Lower lobe of right lung (tissue), 2 donors: ENCODE measurements around the gene ZNF837. TPM values are rescaled to one million over a fixed set of nuclear protein-coding genes. Genes with fewer than 3 reads are reported as not detected.

Source experiments
- ATAC-seq, 2 donors: fragments of 200-7000 bp; cut with Tn5 transposase; one replicate each; pipeline ENCODE4 v1.9.1; 2020 to 2022; ENCODE audit warnings: mild to moderate bottlenecking in 2 of 2, moderate library complexity in 2 of 2
- DNase-seq: peaks from one replicate; pipeline ENCODE4 v3.0.0-alpha.2; 2020
- H3K27ac ChIP-seq: fragments of 200-600 bp; one replicate; pipeline ENCODE4 v1.8.0; 2022
- H3K27me3 ChIP-seq: fragments of 200-600 bp; one replicate; pipeline ENCODE4 v1.8.0; 2022; ENCODE audit warnings: low read depth
- H3K36me3 ChIP-seq: fragments of 200-600 bp; one replicate; pipeline ENCODE4 v1.8.0; 2022; ENCODE audit warnings: mild to moderate bottlenecking
- H3K4me1 ChIP-seq: fragments of 200-600 bp; one replicate; pipeline ENCODE4 v1.8.0; 2022
- H3K4me3 ChIP-seq: fragments of 200-600 bp; one replicate; pipeline ENCODE4 v1.8.0; 2022; ENCODE audit warnings: mild to moderate bottlenecking
- H3K9me3 ChIP-seq: fragments of 200-600 bp; one replicate; pipeline ENCODE4 v1.8.0; 2022
- CTCF ChIP-seq: fragments of 200-600 bp; IDR thresholded peaks from one replicate; pipeline ENCODE4 v1.8.0; 2022; ENCODE audit warnings: antibody characterized with exemption, mild to moderate bottlenecking
- intact Hi-C: fragments of 100-400 bp; cut with DNase I; formaldehyde crosslinking; loops from one replicate; pipeline ENCODE4 v1.11.0; 2022
- total RNA-seq: library from RNA; stranded (reverse); fragmentation: NEBNext Ultra II Directional; extraction: Animal tissue kit (Norgen Biotek cat#: 25700); gene quantifications from one replicate; pipeline ENCODE4 v1.2.1, GENCODE V29; 2021
- donor health status: DM: no; HTN: yes; CAD: no; lungs with severe emphysema.

ZNF837 gene
- total RNA-seq, 1 donor from 2014 or later, result 1.2 TPM

- Histone ChIP-seq H3K4me3 (peak within 1 kb of the TSS; percentile 80), H3K27me3 (no peaks in the 10 kb centered on the region), H3K27ac (peak within 1 kb of the TSS; percentile 99), H3K36me3 (peaks cover 39% of the 10 kb centered on the region), H3K9me3 (no peaks in the 10 kb centered on the region), H3K4me1 (peaks cover 48% of the 10 kb centered on the region)
- DNase-seq, result peak; percentile 97
- TF ChIP-seq CTCF, result no peak
- peak; percentile 96 to 97 for ATAC-seq
- intact Hi-C loops, result no loop called here
These were observed 5.9 kb upstream of the ZNF837 start, which contains the start of gene RPS5 for GRCh38 chr19:58386576-58387337. Gene RPS5 (plus strand): TSS chr19:58387269. CDS start chr19:58388138, 869 bp downstream.

GRCh38 chr19:58385891-58386575, 5.2 kb upstream of the ZNF837 start:
- no peaks in the 10 kb centered on the region for H3K27me3 ChIP-seq
- intact Hi-C loops, result no loop called here
- no peaks in the 10 kb centered on the region for H3K9me3 ChIP-seq
- no peak for TF ChIP-seq CTCF
- H3K27ac ChIP-seq, result peak overlapping the region; percentile 99
- H3K4me3 ChIP-seq, result peak overlapping the region; percentile 80
- peak; percentile 18 to 31 for ATAC-seq
- peaks cover 31% of the 10 kb centered on the region for H3K36me3 ChIP-seq
- peaks cover 51% of the 10 kb centered on the region for H3K4me1 ChIP-seq
- DNase-seq, result peak; percentile 48

GRCh38 chr19:58385313-58385890, 4.6 kb upstream of the ZNF837 start:
- no peak for TF ChIP-seq CTCF
- H3K27ac ChIP-seq, result peak overlapping the region; percentile 99
- H3K4me3 ChIP-seq, result peak overlapping the region; percentile 80
- DNase-seq (peak; percentile 46), ATAC-seq (no peak)
- no peaks in the 10 kb centered on the region for H3K27me3 ChIP-seq
- intact Hi-C loops, result no loop called here
- no peaks in the 10 kb centered on the region for H3K9me3 ChIP-seq
- H3K36me3 ChIP-seq, result peaks cover 25% of the 10 kb centered on the region
- peaks cover 48% of the 10 kb centered on the region for H3K4me1 ChIP-seq

DNA sequence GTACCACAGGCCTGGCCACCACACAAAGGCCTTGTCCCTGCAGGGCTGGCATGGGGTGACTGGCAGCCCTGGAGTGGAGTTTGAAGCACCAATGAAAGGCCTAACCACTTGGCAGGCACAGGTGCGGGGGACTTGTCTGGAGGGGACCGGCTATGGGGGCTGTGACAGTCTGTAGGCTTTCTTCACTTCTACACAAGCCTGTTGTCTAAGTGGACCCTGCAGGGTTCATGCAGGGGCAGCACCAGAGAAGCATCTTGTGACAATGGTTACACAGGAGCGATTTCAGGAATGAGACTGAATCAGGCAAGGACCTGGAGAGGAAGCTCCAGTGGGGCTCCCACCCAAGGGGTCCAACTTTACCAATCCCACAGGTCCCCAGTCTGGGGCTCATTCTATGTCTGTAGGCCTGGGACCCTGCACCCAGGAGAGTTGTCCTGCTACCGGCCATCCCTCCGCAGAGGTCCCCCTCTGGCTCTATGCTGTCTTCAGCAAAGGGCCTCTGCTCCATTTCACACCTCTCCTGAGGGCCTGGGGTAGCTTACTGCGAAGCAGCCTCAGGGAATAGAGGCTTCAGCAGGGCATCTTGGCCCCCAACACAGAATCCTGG, 2.3 kb upstream of the ZNF837 start:
- DNase-seq, result peak; percentile 30
- no peak for TF ChIP-seq CTCF
- Histone ChIP-seq H3K36me3 (peaks cover 2% of the 10 kb centered on the region), H3K27ac (no peak overlapping the region), H3K4me1 (peaks cover 43% of the 10 kb centered on the region), H3K4me3 (no peak overlapping the region), H3K27me3 (no peaks in the 10 kb centered on the region), H3K9me3 (no peaks in the 10 kb centered on the region)
- no peak for ATAC-seq
- intact Hi-C loops, result no loop called here

GRCh38 chr19:58381460-58382212, 806 bp upstream of the ZNF837 start:
- peak overlapping the region; percentile 94 for H3K27ac ChIP-seq
- H3K27me3 ChIP-seq, result no peaks in the 10 kb centered on the region
- no peak for TF ChIP-seq CTCF
- DNase-seq (peak; percentile 56), ATAC-seq (no peak)
- no peaks in the 10 kb centered on the region for H3K9me3 ChIP-seq
- H3K36me3 ChIP-seq, result no peaks in the 10 kb centered on the region
- peak overlapping the region; percentile 85 for H3K4me3 ChIP-seq
- peaks cover 36% of the 10 kb centered on the region for H3K4me1 ChIP-seq
- intact Hi-C loops, result no loop called here
